ENCODE data around the gene ZMYND15.
A peak's percentile ranks its signal among the peaks of the same experiment; 100 is the strongest.

Gene ZMYND15

GRCh38 chr17:4786516-4786915 is 46.9 kb downstream of the ZMYND15 start:
- no peak for DNase-seq (ENCODE audit: low read depth)

DNA sequence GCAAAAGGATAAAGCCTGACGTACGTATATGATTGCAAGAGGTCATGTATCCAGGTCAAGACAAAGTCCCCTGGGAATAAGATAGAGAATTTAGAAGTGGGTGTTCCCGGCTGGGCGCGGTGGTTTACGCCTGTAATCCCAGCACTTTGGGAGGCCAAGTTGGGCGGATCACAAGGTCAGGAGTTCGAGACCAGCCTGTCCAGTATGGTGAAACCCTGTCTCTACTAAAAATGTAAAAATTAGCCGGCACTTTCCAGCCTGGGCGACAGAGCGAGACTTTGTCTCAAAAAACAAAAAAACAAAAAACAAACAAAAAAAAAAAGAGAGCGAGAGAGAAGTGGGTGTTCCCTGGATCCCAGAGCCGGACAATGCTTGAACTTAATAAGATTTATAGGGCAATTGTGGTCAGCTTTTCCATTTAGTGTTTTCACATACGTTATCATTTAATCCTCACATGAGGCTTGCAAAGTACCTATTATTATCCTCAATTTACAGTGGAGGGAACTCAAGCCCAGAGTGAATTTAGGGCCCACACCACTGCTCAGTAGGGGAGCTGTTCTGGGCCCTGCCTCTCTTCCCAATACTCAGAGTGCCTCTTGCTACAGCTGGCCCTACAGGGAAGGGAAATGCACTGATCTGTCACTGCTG is 48.6 kb downstream of the ZMYND15 start:
- no peak for DNase-seq (ENCODE audit: low read depth)

- DNase-seq (ENCODE audit: low read depth) = no peak
Measured at GRCh38 chr17:4788807-4789700, 49.4 kb downstream of the ZMYND15 start, which contains the start of gene GLTPD2. TSS of gene GLTPD2 (plus strand) at chr17:4788964. CDS start at chr17:4789012, 48 bp downstream.

DNA sequence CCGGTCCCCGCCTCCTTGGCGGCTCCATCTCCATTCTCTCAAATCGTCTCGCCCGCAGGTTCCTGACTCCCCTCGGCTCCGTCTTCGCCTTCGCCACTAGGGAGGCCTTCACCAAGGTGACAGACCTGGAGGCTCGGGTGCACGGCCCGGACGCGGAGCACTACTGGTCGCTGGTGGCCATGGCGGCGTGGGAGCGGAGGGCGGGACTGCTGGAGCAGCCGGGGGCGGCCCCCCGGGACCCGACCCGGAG is 50.0 kb downstream of the ZMYND15 start:
- DNase-seq (ENCODE audit: low read depth) = no peak

- peak; percentile 69 for DNase-seq (ENCODE audit: low read depth)
Measured at GRCh38 chr17:4789951-4790704, 50.5 kb downstream of the ZMYND15 start.

DNA sequence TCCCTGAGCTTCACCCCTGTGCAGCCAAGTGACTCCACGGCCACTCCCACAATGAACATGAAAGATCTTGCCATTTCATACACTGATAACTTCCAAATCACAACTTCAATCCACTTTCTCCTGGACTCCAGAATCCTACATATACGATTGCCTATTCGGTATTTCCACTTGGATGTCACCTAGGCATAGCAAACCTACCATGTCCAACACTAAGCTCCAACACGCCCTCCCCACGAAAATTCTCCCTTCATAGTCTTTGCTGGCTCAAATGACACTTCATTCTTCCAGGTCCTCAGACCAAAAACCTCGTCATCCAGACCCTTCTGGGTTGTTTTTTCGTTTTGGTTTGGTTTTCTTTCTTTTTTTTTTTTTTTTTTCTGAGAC is 51.1 kb downstream of the ZMYND15 start:
- DNase-seq (ENCODE audit: low read depth) = no peak

GRCh38 chr17:4795168-4795567 is 55.5 kb downstream of the ZMYND15 start:
- no peak for DNase-seq (ENCODE audit: low read depth)
